Endothelial cell of umbilical vein (primary cell): ENCODE data around the gene RILPL2. TPM values are rescaled to one million over a fixed set of nuclear protein-coding genes. Genes with fewer than 3 reads are reported as not detected.

Experiments
- Bru-seq: library from RNA; stranded (reverse); fragments of 400-500 nt; gene quantifications from one replicate; lab custom pipeline; 2021; lab: Mats Ljungman, UMichigan
- BruChase-seq, 2 experiments: library from RNA; stranded (reverse); fragments of 400-500 nt; gene quantifications; one replicate each; lab custom pipeline; 2021; lab: Mats Ljungman, UMichigan
- BruUV-seq: library from RNA; stranded (reverse); fragments of 400-500 nt; replicated peaks from 2 replicates; lab custom pipeline; 2021; lab: Mats Ljungman, UMichigan
- CTCF ChIA-PET: fragments of 300-600, 350-600 bp; sonication (Branson Sonifier 250); formaldehyde crosslinking; loops from one replicate; lab custom pipeline; 2021; ENCODE audit warnings: antibody characterized with exemption, inconsistent platforms; lab: Charles Lee
- POLR2A ChIA-PET: fragments of 300-600, 350-600 bp; sonication (Branson Sonifier 250); formaldehyde crosslinking; loops from one replicate; lab custom pipeline; 2021; ENCODE audit warnings: antibody characterized with exemption, inconsistent platforms; lab: Charles Lee
- DNase-seq: peaks from one replicate; pipeline ENCODE4 v3.0.0-alpha.2; 2011; ENCODE audit warnings: low read depth, low spot score
- FAIRE-seq: peaks from 2 replicates; lab custom pipeline; 2011; peaks lifted over from hg19 to GRCh38; lab: Jason Lieb, UNC
- H2AFZ ChIP-seq: 2 replicates; pipeline ENCODE4 v1.6.0; 2012; ENCODE audit warnings: low read depth, low read length, control low read depth, inconsistent platforms
- H3K27ac ChIP-seq: 2 replicates; pipeline ENCODE4 v1.5.1; 2011; ENCODE audit warnings: low read depth, mild to moderate bottlenecking, control low read depth, low read length, moderate library complexity; ENCODE audit not compliant: insufficient read depth
- H3K27me3 ChIP-seq, 2 experiments: 2 replicates each; pipeline versions ENCODE4 v1.6.0 to v1.6.1; 2011; ENCODE audit warnings: low read length in 2 of 2, mixed read lengths in 1 of 2; ENCODE audit not compliant: control insufficient read depth in 2 of 2, insufficient read depth in 2 of 2
- H3K36me3 ChIP-seq, 2 experiments: 2 replicates in 1 of 2; 3 replicates in 1 of 2; pipeline ENCODE4 v1.5.1; 2011; ENCODE audit warnings: low read length in 2 of 2, mild to moderate bottlenecking in 1 of 2, moderate library complexity in 1 of 2; ENCODE audit not compliant: control insufficient read depth in 2 of 2, insufficient read depth in 2 of 2; ENCODE audit errors: extremely low read depth in 1 of 2
- H3K4me1 ChIP-seq: 3 replicates; pipeline ENCODE4 v1.5.1; 2011; ENCODE audit warnings: mild to moderate bottlenecking, low read length; ENCODE audit not compliant: control insufficient read depth, insufficient read depth; ENCODE audit errors: extremely low read depth
- H3K4me2 ChIP-seq: 2 replicates; pipeline ENCODE4 v1.6.1; 2011; ENCODE audit warnings: low read length, control low read depth, mixed read lengths; ENCODE audit not compliant: insufficient read depth
- H3K4me3 ChIP-seq, 3 experiments: fragments of 200-600 bp in 1 of 3; sonication (generic), shearing (Covaris generic) in 1 of 3; replicated peaks in 1 of 3; 2 replicates each; pipeline ENCODE4 v1.5.1; 2011 to 2016; ENCODE audit warnings: control low read depth in 3 of 3, low read length in 3 of 3, mild to moderate bottlenecking in 2 of 3, inconsistent platforms in 1 of 3, low read depth in 1 of 3, moderate library complexity in 1 of 3; ENCODE audit not compliant: insufficient read depth in 1 of 3
- H3K79me2 ChIP-seq: 2 replicates; pipeline ENCODE4 v1.6.0; 2012; ENCODE audit warnings: low read length, inconsistent platforms; ENCODE audit not compliant: control insufficient read depth, insufficient read depth
- H3K9ac ChIP-seq: replicated peaks from 2 replicates; pipeline ENCODE3; 2011; ENCODE audit warnings: low read length, control low read depth; ENCODE audit not compliant: insufficient read depth; ENCODE audit errors: extremely low read depth
- H3K9me1 ChIP-seq: replicated peaks from 3 replicates; pipeline ENCODE4 v1.6.0; 2011; ENCODE audit warnings: mild to moderate bottlenecking, low read length; ENCODE audit not compliant: control insufficient read depth, insufficient read depth; ENCODE audit errors: extremely low read depth
- H3K9me3 ChIP-seq: replicated peaks from 2 replicates; pipeline ENCODE4 v1.5.1; 2012; ENCODE audit warnings: low read length, inconsistent platforms; ENCODE audit not compliant: control insufficient read depth, insufficient read depth
- H4K20me1 ChIP-seq: replicated peaks from 2 replicates; pipeline ENCODE3; 2011; ENCODE audit warnings: mild to moderate bottlenecking, low read length; ENCODE audit not compliant: control insufficient read depth, insufficient read depth; ENCODE audit errors: extremely low read depth
- CTCF ChIP-seq, 2 donors: IDR thresholded peaks; 1 replicate in 1 of 2; 2 replicates in 1 of 2; pipeline ENCODE4 v1.5.1; 2011; ENCODE audit warnings: low read length in 2 of 2, mild to moderate bottlenecking in 2 of 2, moderate library complexity in 2 of 2, control low read depth in 1 of 2, inconsistent platforms in 1 of 2, low read depth in 1 of 2; ENCODE audit not compliant: insufficient read depth in 1 of 2; ENCODE audit errors: extremely low read depth in 1 of 2
- POLR2AphosphoS5 ChIP-seq: IDR thresholded peaks from 2 replicates; pipeline ENCODE4 v1.6.1; 2012; ENCODE audit warnings: low read depth, mild to moderate bottlenecking, control low read depth, low read length, moderate library complexity; ENCODE audit not compliant: insufficient read depth
- dilution Hi-C: fragments of 300-500 bp; cut with MboI; formaldehyde crosslinking; loops from one replicate; pipeline ENCODE4 v1.15.0; 2019; ENCODE audit warnings: low sequenced_read_pairs; ENCODE audit not compliant: extremely low pct_ligation_motif_present
- intact Hi-C: fragments of 100-400 bp; cut with micrococcal nuclease; formaldehyde crosslinking; loops from one replicate; pipeline ENCODE4 v1.10.0; 2022
- long read RNA-seq: library from polyadenylated mRNA; stranded (forward); transcript quantifications from one replicate; pipeline ENCODE4 v2.0.0, GENCODE V29; 2021
- polyA minus RNA-seq, 3 experiments: library from RNA; depleted of rRNA, polyadenylated mRNA; stranded (reverse); fragments of >200 nt; gene quantifications; 1 replicate in 1 of 3; 2 replicates in 2 of 3; pipeline ENCODE4 v1.2.3, GENCODE V29; 2011
- polyA plus RNA-seq, 4 experiments: library from polyadenylated mRNA; depleted of rRNA in 3 of 4; stranded (reverse) in 3 of 4; unstranded in 1 of 4; fragments of >200 nt; gene quantifications; 2 replicates each; pipeline versions ENCODE4 v1.2.1 to v1.2.3, GENCODE V29; 2011 to 2012; ENCODE audit warnings: missing spikeins in 1 of 4
- total RNA-seq: library from RNA; stranded (reverse); gene quantifications from 2 replicates; pipeline ENCODE4 v1.2.3, GENCODE V29; 2021

The RILPL2 gene
- total RNA-seq: 4.6 and 7.2 TPM in 2 replicates
- polyA plus RNA-seq: 3.0 and 3.3 TPM in 2 replicates
- 4.7 and 5.1 TPM in 2 replicates for polyA plus RNA-seq (2011; cell fraction: cytosol; rRNA removed)
- 2.3 and 2.6 TPM in 2 replicates for polyA plus RNA-seq (2011; cell fraction: nucleus; rRNA removed)
- polyA plus RNA-seq (2012): 5.0 and 5.1 TPM in 2 replicates
- polyA minus RNA-seq: 1.8 and 2.3 TPM in 2 replicates
- polyA minus RNA-seq (2011; cell fraction: cytosol; rRNA and poly(A)+ RNA removed): 1.4 TPM
- 1.2 and 1.6 TPM in 2 replicates for polyA minus RNA-seq (2011; cell fraction: nucleus; rRNA and poly(A)+ RNA removed)
- Bru-seq, nascent RNA: percentile 44 among the genes with signal in this experiment
- BruChase-seq, experiment 1, labeled RNA remaining after a 6-hour chase: percentile 64 among the genes with signal in this experiment
- BruChase-seq, experiment 2, labeled RNA remaining after a 2-hour chase: percentile 59 among the genes with signal in this experiment
- long read RNA-seq, full-length matches to known transcripts: 42 of 53 reads
- long read RNA-seq, partial matches to known transcripts: 1 of 53 reads
- long read RNA-seq, other reads (novel, unspliced or antisense): 10 of 53 reads

GRCh38 chr12:123436017-123436964, at the start of gene RILPL2:
Gene RILPL2 (minus strand): TSS chr12:123436684. CDS start chr12:123436420, 264 bp downstream.
- Histone ChIP-seq H3K4me3 (peak within 1 kb of the TSS; percentile 44 to 57 (median 46)), H3K4me2 (peak within 1 kb of the TSS; percentile 69), H3K4me1 (peaks cover 13% of the 10 kb centered on the region), H3K9me3 (no peaks in the 10 kb centered on the region), H3K79me2 (peaks cover 6% of the 10 kb centered on the region), H3K36me3 (no peaks in the 10 kb centered on the region), H3K9ac (peak within 1 kb of the TSS; percentile 10), H3K9me1 (no peaks in the 10 kb centered on the region), H4K20me1 (no peaks in the 10 kb centered on the region), H3K27ac (peak within 1 kb of the TSS; percentile 1), H2AFZ (peak within 1 kb of the TSS; percentile 73), H3K27me3 (no peaks in the 10 kb centered on the region)
- peak; percentile 77 for DNase-seq
- dilution Hi-C loops (no loop called here), intact Hi-C loops (loop anchor here (1.0 to 5.0 kb wide), 4 partner anchors 9 to 97 kb away; partner anchors contain the start of gene RILPL1)
- FAIRE-seq: peak; percentile 82
- CTCF ChIA-PET: interaction anchor here (1.0 to 1.9 kb wide), 2 partner anchors 9 to 146 kb away, joined by 3 to 5 read pairs; no protein-coding TSS in a partner anchor
- POLR2A ChIA-PET: no interaction called here
- peak; percentile 33 for TF ChIP-seq POLR2AphosphoS5
- TF ChIP-seq CTCF (IDR thresholded peaks at IDR 0.05; ENCODE audit: extremely low read depth in 1 of 2, insufficient read depth in 1 of 2, low read depth in 1 of 2, low read length in 2 of 2): no peak
- no TSS peak for BruUV-seq
